HepG2 (cell line): Measurements from ENCODE around the gene SULT1B1. TPM values are rescaled to one million over a fixed set of nuclear protein-coding genes. Genes with fewer than 3 reads are reported as not detected.

Experiments used
- ATAC-seq: fragments of 200-7000 bp; cut with Tn5 transposase; 3 replicates; pipeline ENCODE4 v1.9.1; 2020; ENCODE audit warnings: mild to moderate bottlenecking, moderate library complexity
- BruUV-seq: library from RNA; stranded (reverse); fragments of 400-500 nt; replicated peaks from 2 replicates; lab custom pipeline; 2021; lab: Mats Ljungman, UMichigan
- CTCF ChIA-PET: fragments of 300-600 bp; formaldehyde crosslinking; extraction: SDS; loops from one replicate; lab custom pipeline; 2021; ENCODE audit warnings: low total read pairs, inconsistent platforms, low intra/inter-chr PET ratio; lab: Yijun Ruan, JAX
- POLR2A ChIA-PET: fragments of 350-600 bp; sonication (Branson Sonifier 250); formaldehyde crosslinking; loops from one replicate; lab custom pipeline; 2020; ENCODE audit warnings: antibody characterized with exemption, inconsistent platforms; lab: Yijun Ruan, JAX
- DNase-seq: peaks from one replicate; pipeline ENCODE4 v3.0.0-alpha.2; 2015; ENCODE audit warnings: low spot score
- FAIRE-seq: peaks from 3 replicates; lab custom pipeline; 2011; peaks lifted over from hg19 to GRCh38; lab: Jason Lieb, UNC
- H2AFZ ChIP-seq: one replicate; pipeline ENCODE4 v1.6.1; 2011; ENCODE audit warnings: low read length, inconsistent platforms
- H3K27ac ChIP-seq: fragments of 300-600 bp; 3 replicates; pipeline ENCODE4 v1.8.0; 2011; ENCODE audit warnings: mixed run types, mild to moderate bottlenecking, mixed read lengths, low read length, inconsistent platforms; ENCODE audit not compliant: insufficient read depth; ENCODE audit errors: extremely low read length
- H3K27me3 ChIP-seq, 2 experiments: fragments of 200-600 bp in 1 of 2; 2 replicates in 1 of 2; 3 replicates in 1 of 2; pipeline versions ENCODE4 v1.6.0 to v1.8.0; 2011; ENCODE audit warnings: low read length in 2 of 2, mild to moderate bottlenecking in 2 of 2, moderate library complexity in 2 of 2, inconsistent platforms in 1 of 2; ENCODE audit not compliant: insufficient read depth in 2 of 2, control insufficient read depth in 1 of 2
- H3K36me3 ChIP-seq, 2 experiments: fragments of 200-600 bp in 1 of 2; replicated peaks in 1 of 2; 2 replicates in 1 of 2; 3 replicates in 1 of 2; pipeline versions ENCODE4 v1.5.1 to v1.8.0; 2011; ENCODE audit warnings: low read length in 2 of 2, inconsistent platforms in 1 of 2; ENCODE audit not compliant: insufficient read depth in 2 of 2, control insufficient read depth in 1 of 2
- H3K4me1 ChIP-seq: 2 replicates; pipeline ENCODE4 v1.5.1; 2012; ENCODE audit warnings: low read length, inconsistent platforms; ENCODE audit not compliant: insufficient read depth
- H3K4me2 ChIP-seq: 2 replicates; pipeline ENCODE4 v1.6.0; 2011; ENCODE audit warnings: low read depth, low read length, inconsistent platforms
- H3K4me3 ChIP-seq, 3 experiments: fragments of 200-600 bp in 1 of 3; sonication (generic), shearing (Covaris generic) in 1 of 3; replicated peaks in 1 of 3; 2 replicates each; pipeline ENCODE4 v1.5.1; 2011 to 2016; ENCODE audit warnings: low read length in 3 of 3, inconsistent platforms in 2 of 3, low read depth in 2 of 3, mild to moderate bottlenecking in 2 of 3, control low read depth in 1 of 3, mixed read lengths in 1 of 3; ENCODE audit not compliant: insufficient read depth in 1 of 3
- H3K79me2 ChIP-seq: one replicate; pipeline ENCODE4 v1.6.1; 2011; ENCODE audit warnings: low read length, inconsistent platforms; ENCODE audit not compliant: insufficient read depth
- H3K9ac ChIP-seq: 2 replicates; pipeline ENCODE4 v1.6.0; 2011; ENCODE audit warnings: mild to moderate bottlenecking, low read depth, low read length, inconsistent platforms; ENCODE audit not compliant: insufficient read depth
- H3K9me3 ChIP-seq: 2 replicates; pipeline ENCODE4 v1.5.1; 2012; ENCODE audit warnings: mild to moderate bottlenecking, low read length
- H4K20me1 ChIP-seq: 2 replicates; pipeline ENCODE4 v1.6.0; 2011; ENCODE audit warnings: inconsistent platforms, mild to moderate bottlenecking, low read length, moderate library complexity; ENCODE audit not compliant: insufficient read depth
- CHD4 ChIP-seq: fragments of 200-600 bp; sonication (generic); IDR thresholded peaks from 2 replicates; pipeline ENCODE4 v1.7.0; 2017; ENCODE audit warnings: mild to moderate bottlenecking, low read length, borderline replicate concordance
- HNF1A ChIP-seq, 2 experiments: sonication (generic) in 1 of 2; formaldehyde crosslinking in 1 of 2; IDR thresholded peaks; 2 replicates each; pipeline versions ENCODE4 v1.4.0 to v1.6.1; 2016 to 2020; ENCODE audit warnings: borderline replicate concordance in 1 of 2, low read depth in 1 of 2, mild to moderate bottlenecking in 1 of 2, missing genetic modification reagents in 1 of 2
- ISL2 ChIP-seq: sonication (generic); formaldehyde crosslinking; IDR thresholded peaks from 2 replicates; pipeline ENCODE4 v1.5.0; 2020; ENCODE audit warnings: missing genetic modification reagents
- JDP2 ChIP-seq: sonication (generic); formaldehyde crosslinking; IDR thresholded peaks from 2 replicates; pipeline ENCODE4 v1.8.1; 2022; ENCODE audit warnings: missing genetic modification reagents, borderline replicate concordance
- MEF2D ChIP-seq: sonication (generic); formaldehyde crosslinking; IDR thresholded peaks from 2 replicates; pipeline ENCODE4 v1.5.1; 2020; ENCODE audit warnings: mild to moderate bottlenecking, missing genetic modification reagents
- MTERF4 ChIP-seq: sonication (generic); formaldehyde crosslinking; IDR thresholded peaks from 2 replicates; pipeline ENCODE4 v1.8.0; 2023; ENCODE audit warnings: mild to moderate bottlenecking, missing genetic modification reagents
- PAX8 ChIP-seq: sonication (generic); formaldehyde crosslinking; IDR thresholded peaks from 2 replicates; pipeline ENCODE4 v1.8.0; 2022; ENCODE audit warnings: mild to moderate bottlenecking, missing genetic modification reagents, borderline replicate concordance
- TBP ChIP-seq: sonication (generic); formaldehyde crosslinking; IDR thresholded peaks from 2 replicates; pipeline ENCODE4 v1.5.0; 2020; ENCODE audit warnings: missing genetic modification reagents
- WIZ ChIP-seq: sonication (generic); formaldehyde crosslinking; IDR thresholded peaks from 2 replicates; pipeline ENCODE4 v1.5.1; 2020; ENCODE audit warnings: mild to moderate bottlenecking, missing genetic modification reagents
- ZSCAN31 ChIP-seq: sonication (generic); formaldehyde crosslinking; IDR thresholded peaks from 2 replicates; pipeline ENCODE4 v1.5.0; 2020; ENCODE audit warnings: low read depth, mild to moderate bottlenecking, missing genetic modification reagents
- WGBS: methylation state at CpG from one replicate; pipeline ENCODE4 v1.1.6; 2017; ENCODE audit warnings: low lambda C conversion rate; 5-methylcytosine and 5-hydroxymethylcytosine counted together
- in situ Hi-C: cut with HindIII; loops from 2 replicates; pipeline ENCODE4 v1.10.0; 2017; ENCODE audit warnings: low pct_unique_long_range_greater_than_20kb; ENCODE audit not compliant: extremely low pct_ligation_motif_present
- intact Hi-C: fragments of 100-400 bp; cut with micrococcal nuclease; formaldehyde crosslinking; loops from one replicate; pipeline ENCODE4 v1.10.0; 2022; ENCODE audit not compliant: unreplicated experiment
- polyA plus RNA-seq, 8 experiments: library from polyadenylated mRNA; depleted of rRNA in 3 of 8; stranded (reverse) in 7 of 8; unstranded in 1 of 8; fragments of >200 nt; fragmentation: Illumina TruSeq in 4 of 8; extraction: Trizol in 4 of 8; gene quantifications; 2 replicates each; pipeline versions ENCODE4 v1.2.1 to v1.2.3, GENCODE V29; 2011 to 2016; ENCODE audit warnings: low read depth in 4 of 8, missing spikeins in 1 of 8, mixed read lengths in 1 of 8; ENCODE audit not compliant: insufficient read depth in 1 of 8
- total RNA-seq, 5 experiments: library from RNA; depleted of rRNA; stranded (reverse); fragments of >200 nt; fragmentation: Illumina TruSeq; extraction: Trizol; gene quantifications; 2 replicates each; pipeline ENCODE4 v1.2.3, GENCODE V29; 2016; ENCODE audit warnings: low read depth in 1 of 5

Gene SULT1B1
- total and polyA plus RNA-seq, 2 of the 13 experiments (the other 11 are each of a cell fraction or from before 2014, with no cell fraction given): 0.20 to 0.25 TPM

GRCh38 chr4:69727426-69727825 lies 33.0 kb downstream of the SULT1B1 start:
- no peaks in the 10 kb centered on the region for H3K9me3 ChIP-seq
- intact Hi-C loops: no loop called here
- BruUV-seq: no TSS peak
- H3K36me3 ChIP-seq: no peaks in the 10 kb centered on the region
- WGBS: 79% methylated on average over 1 of the region's 1 CpG
- no peaks in the 10 kb centered on the region for H3K27me3 ChIP-seq
- H2AFZ ChIP-seq: no peak overlapping the region
- no peaks in the 10 kb centered on the region for H3K79me2 ChIP-seq
- no peak overlapping the region for H3K4me3 ChIP-seq
- no peak for TF ChIP-seq MEF2D (CRISPR knock-in tag)
- no peak for TF ChIP-seq MTERF4 (CRISPR knock-in tag)
- no peak for TF ChIP-seq WIZ (CRISPR knock-in tag)
- no peak for TF ChIP-seq TBP (CRISPR knock-in tag)
- no peak for TF ChIP-seq JDP2
- TF ChIP-seq ISL2: no peak
- no peak for TF ChIP-seq CHD4
- no peak for TF ChIP-seq ZSCAN31 (CRISPR knock-in tag)
- TF ChIP-seq PAX8 (CRISPR knock-in tag): no peak
- TF ChIP-seq, all 625 proteins: peak for 0
- Histone ChIP-seq H3K9ac (no peak overlapping the region), H3K4me2 (no peak overlapping the region), H4K20me1 (no peaks in the 10 kb centered on the region), H3K4me1 (peaks cover 15% of the 10 kb centered on the region; the same call in 1 of the 2 replicates), H3K27ac (no peak overlapping the region)
- DNase-seq (no peak), ATAC-seq (no peak), FAIRE-seq (no peak)
- CTCF ChIA-PET: no interaction called here
- in situ Hi-C loops: no loop called here
- POLR2A ChIA-PET: no interaction called here

GRCh38 chr4:69726971-69727370 lies 33.4 kb downstream of the SULT1B1 start:
- no peak overlapping the region for H3K9ac ChIP-seq
- no TSS peak for BruUV-seq
- H3K4me3 ChIP-seq: peak overlapping the region in 1 of 3 experiments; percentile 6; a peak in 1 of 6 replicates
- in situ Hi-C loops (no loop called here), intact Hi-C loops (no loop called here)
- ATAC-seq (no peak), DNase-seq (no peak), FAIRE-seq (no peak)
- ChIA-PET CTCF (no interaction called here), POLR2A (no interaction called here)
- H3K4me2 ChIP-seq: 0 out of 2 replicates have a peak overlapping the region, but pooled peaks have one; percentile 40
- H2AFZ ChIP-seq: no peak overlapping the region
- H3K36me3 ChIP-seq: no peaks in the 10 kb centered on the region
- H4K20me1 ChIP-seq: no peaks in the 10 kb centered on the region
- H3K27me3 ChIP-seq: no peaks in the 10 kb centered on the region
- peaks cover 15% of the 10 kb centered on the region; the same call in 1 of the 2 replicates for H3K4me1 ChIP-seq
- no peak for TF ChIP-seq HNF1A (IDR thresholded peaks at IDR 0.05; ENCODE audit: low read depth)
- no peak for TF ChIP-seq HNF1A (CRISPR knock-in tag; IDR thresholded peaks at IDR 0.05; ENCODE audit: borderline replicate concordance)
- 42% methylated on average over 4 of the region's 4 CpGs for WGBS
- H3K9me3 ChIP-seq: no peaks in the 10 kb centered on the region
- no peaks in the 10 kb centered on the region for H3K79me2 ChIP-seq
- no peak overlapping the region for H3K27ac ChIP-seq
